Endothelial cell (in vitro differentiated cells): ENCODE data around the gene ADO. TPM values are rescaled to one million over a fixed set of nuclear protein-coding genes. Genes with fewer than 3 reads are reported as not detected.

Experiments used
- DNase-seq: peaks from one replicate; pipeline ENCODE4 v3.0.0; 2021; ENCODE audit warnings: low spot score
- H3K27ac Mint-ChIP-seq: one replicate; pipeline ENCODE4 v1.8.0; 2021; ENCODE audit warnings: mixed read lengths, inconsistent platforms; ENCODE audit not compliant: unreplicated experiment
- H3K27me3 Mint-ChIP-seq: one replicate; pipeline ENCODE4 v1.8.0; 2021; ENCODE audit warnings: mild to moderate bottlenecking, moderate library complexity, mixed read lengths, inconsistent platforms; ENCODE audit not compliant: unreplicated experiment
- H3K36me3 Mint-ChIP-seq: one replicate; pipeline ENCODE4 v1.8.0; 2021; ENCODE audit warnings: mild to moderate bottlenecking, low read depth, mixed read lengths, inconsistent platforms; ENCODE audit not compliant: unreplicated experiment
- H3K4me1 Mint-ChIP-seq: one replicate; pipeline ENCODE4 v1.8.0; 2021; ENCODE audit warnings: mild to moderate bottlenecking, mixed read lengths, inconsistent platforms; ENCODE audit not compliant: unreplicated experiment
- H3K4me3 Mint-ChIP-seq: one replicate; pipeline ENCODE4 v1.8.0; 2021; ENCODE audit warnings: mild to moderate bottlenecking, mixed read lengths, inconsistent platforms; ENCODE audit not compliant: unreplicated experiment
- H3K9me3 Mint-ChIP-seq: one replicate; pipeline ENCODE4 v1.8.0; 2021; ENCODE audit warnings: mixed read lengths, inconsistent platforms; ENCODE audit not compliant: unreplicated experiment
- long read RNA-seq: library from polyadenylated mRNA; unstranded; transcript quantifications from one replicate; pipeline ENCODE4 v2.0.0, GENCODE V29; 2020; ENCODE audit not compliant: unreplicated experiment
- total RNA-seq: library from RNA; stranded (reverse); fragmentation: NEBNext Ultra II Directional; extraction: Animal tissue kit (Norgen Biotek cat#: 25700); gene quantifications from one replicate; pipeline ENCODE4 v1.2.1, GENCODE V29; 2021; ENCODE audit not compliant: unreplicated experiment
- TF ChIP-seq, protein P1 (sequence below): fragments of 200-600 bp; sonication (generic); IDR thresholded peaks from one replicate; pipeline ENCODE4 v1.5.0; 2021; ENCODE audit warnings: antibody characterized with exemption; ENCODE audit not compliant: unreplicated experiment

Gene ADO
- 25.7 TPM for total RNA-seq
- long read RNA-seq, partial matches to known transcripts: 0 of 3 reads
- long read RNA-seq, other reads (novel, unspliced or antisense): 0 of 3 reads

DNA sequence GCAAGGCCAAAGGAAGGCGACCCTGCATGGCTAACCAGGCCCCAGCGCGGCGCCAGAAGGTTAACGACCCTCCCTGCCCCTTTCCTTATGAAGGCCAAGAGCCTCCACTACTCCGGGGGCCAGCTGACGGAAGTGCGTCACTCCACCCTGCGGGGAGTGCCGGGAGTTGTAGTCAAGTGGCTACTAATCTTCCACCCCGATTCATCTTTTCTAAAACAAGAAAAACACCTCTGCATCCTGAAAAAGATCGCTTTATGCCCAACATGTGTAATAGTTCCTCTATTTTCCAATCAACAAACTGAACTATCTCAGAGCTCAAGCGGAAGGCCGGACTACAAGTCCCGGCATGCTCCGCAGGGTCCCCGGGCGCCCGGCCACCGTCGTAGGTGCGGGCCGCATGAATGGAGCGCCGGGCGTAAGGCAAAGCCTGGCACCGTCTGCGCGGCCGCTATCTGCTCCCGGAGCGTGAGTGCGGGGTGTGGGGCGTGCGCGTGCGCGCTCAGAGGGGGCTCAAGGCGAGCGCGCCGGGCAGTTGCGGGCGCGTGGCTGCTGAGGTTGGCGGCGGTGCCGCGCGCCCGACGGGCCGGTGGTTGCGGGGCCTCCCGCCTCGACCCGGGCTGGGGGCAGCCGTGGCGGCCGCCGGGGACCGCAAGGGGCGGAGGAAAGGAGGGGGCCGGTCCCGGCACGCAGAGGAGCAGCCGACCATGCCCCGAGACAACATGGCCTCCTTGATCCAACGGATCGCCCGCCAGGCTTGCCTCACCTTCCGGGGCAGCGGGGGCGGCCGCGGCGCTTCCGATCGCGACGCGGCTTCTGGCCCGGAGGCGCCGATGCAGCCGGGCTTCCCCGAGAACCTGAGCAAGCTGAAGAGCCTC lies at the start of gene ADO:
TSS of gene ADO (plus strand) at position 365 of the 875 bp plus-strand sequence. CDS start at position 705, 340 bp downstream.
- Mint-ChIP-seq H3K9me3 (no peaks in the 10 kb centered on the region), H3K36me3 (no peaks in the 10 kb centered on the region), H3K4me1 (peaks cover 24% of the 10 kb centered on the region), H3K4me3 (peak within 1 kb of the TSS; percentile 96), H3K27me3 (peaks cover 14% of the 10 kb centered on the region), H3K27ac (peak within 1 kb of the TSS; percentile 97)
- TF ChIP-seq, protein P1, sequence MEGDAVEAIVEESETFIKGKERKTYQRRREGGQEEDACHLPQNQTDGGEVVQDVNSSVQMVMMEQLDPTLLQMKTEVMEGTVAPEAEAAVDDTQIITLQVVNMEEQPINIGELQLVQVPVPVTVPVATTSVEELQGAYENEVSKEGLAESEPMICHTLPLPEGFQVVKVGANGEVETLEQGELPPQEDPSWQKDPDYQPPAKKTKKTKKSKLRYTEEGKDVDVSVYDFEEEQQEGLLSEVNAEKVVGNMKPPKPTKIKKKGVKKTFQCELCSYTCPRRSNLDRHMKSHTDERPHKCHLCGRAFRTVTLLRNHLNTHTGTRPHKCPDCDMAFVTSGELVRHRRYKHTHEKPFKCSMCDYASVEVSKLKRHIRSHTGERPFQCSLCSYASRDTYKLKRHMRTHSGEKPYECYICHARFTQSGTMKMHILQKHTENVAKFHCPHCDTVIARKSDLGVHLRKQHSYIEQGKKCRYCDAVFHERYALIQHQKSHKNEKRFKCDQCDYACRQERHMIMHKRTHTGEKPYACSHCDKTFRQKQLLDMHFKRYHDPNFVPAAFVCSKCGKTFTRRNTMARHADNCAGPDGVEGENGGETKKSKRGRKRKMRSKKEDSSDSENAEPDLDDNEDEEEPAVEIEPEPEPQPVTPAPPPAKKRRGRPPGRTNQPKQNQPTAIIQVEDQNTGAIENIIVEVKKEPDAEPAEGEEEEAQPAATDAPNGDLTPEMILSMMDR: peak; percentile 17
- DNase-seq: peak; percentile 72

DNA sequence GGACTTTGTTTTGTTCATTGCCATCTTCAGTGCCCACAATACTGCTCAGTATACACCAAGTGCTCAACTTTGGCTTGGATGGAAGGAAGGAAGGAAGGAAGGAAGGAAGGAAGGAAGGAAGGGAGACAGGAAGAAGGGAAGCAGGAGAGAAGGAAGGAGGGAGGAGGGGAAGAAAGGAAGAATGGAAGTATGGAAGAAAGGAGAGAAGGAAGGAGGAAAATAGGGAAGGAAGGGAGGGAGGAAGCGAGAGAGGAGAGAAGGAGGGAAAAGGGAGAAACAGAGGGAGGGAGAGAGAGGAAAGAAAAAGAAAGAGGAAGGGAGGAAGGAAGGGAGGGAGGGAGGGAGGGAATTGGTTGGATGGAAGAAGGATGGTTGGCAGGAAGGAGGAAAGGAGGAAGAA lies 49.6 kb upstream of the ADO start:
- Mint-ChIP-seq H3K27ac (peak overlapping the region; percentile 30), H3K4me3 (no peak overlapping the region), H3K4me1 (peaks cover 32% of the 10 kb centered on the region), H3K36me3 (no peaks in the 10 kb centered on the region), H3K9me3 (no peaks in the 10 kb centered on the region), H3K27me3 (peaks cover 7% of the 10 kb centered on the region)
- DNase-seq: no peak
- TF ChIP-seq, protein P1: no peak

DNA sequence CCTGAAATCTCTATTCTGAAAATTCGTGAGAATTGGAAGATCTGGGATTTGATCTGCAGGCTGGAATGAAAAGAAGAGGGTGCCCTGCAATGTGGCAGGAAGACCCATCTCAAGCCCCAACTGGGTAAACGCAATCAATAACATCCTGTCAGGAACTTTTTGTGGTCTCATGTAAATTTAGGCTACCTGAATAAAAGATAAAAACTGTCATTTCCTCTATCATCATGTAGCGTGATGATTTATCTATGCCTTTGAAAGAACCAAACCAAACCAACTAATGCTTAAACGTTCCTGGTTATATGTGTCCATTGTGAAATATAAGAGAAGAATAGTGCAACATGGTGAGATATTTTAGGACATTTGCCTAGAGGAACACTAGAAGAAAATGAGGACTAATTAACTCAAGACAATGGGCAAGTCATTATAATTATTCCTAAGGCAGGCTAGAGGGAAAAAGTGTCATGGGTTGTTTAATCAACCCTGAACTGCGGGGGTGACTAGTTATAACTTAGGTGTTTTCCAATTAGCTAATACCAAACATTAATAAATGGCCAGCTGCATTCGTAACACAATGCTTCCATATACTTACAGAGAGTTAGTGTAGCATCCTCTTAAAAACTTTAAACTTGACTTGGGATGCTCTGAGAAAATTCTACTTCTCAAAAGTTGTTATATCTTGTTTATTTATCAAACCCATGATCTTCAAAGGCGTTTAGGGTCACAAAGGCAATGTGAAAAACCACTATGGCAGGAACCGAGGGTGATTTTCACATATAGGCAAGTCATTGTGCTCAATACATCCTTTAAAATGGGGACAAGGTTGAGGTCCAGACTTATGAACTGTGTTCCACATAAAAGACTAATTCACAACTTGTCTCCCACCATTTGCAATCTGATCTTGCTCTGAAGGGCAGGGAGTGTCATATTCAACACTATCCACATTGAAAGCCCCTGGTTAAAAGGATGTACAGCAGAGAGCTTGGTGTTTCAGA lies 48.6 kb upstream of the ADO start:
- TF ChIP-seq, protein P1: no peak
- peaks cover 7% of the 10 kb centered on the region for H3K27me3 Mint-ChIP-seq
- H3K9me3 Mint-ChIP-seq: no peaks in the 10 kb centered on the region
- no peaks in the 10 kb centered on the region for H3K36me3 Mint-ChIP-seq
- peaks cover 41% of the 10 kb centered on the region for H3K4me1 Mint-ChIP-seq
- peak overlapping the region; percentile 7 for H3K4me3 Mint-ChIP-seq
- no peak overlapping the region for H3K27ac Mint-ChIP-seq
- no peak for DNase-seq

DNA sequence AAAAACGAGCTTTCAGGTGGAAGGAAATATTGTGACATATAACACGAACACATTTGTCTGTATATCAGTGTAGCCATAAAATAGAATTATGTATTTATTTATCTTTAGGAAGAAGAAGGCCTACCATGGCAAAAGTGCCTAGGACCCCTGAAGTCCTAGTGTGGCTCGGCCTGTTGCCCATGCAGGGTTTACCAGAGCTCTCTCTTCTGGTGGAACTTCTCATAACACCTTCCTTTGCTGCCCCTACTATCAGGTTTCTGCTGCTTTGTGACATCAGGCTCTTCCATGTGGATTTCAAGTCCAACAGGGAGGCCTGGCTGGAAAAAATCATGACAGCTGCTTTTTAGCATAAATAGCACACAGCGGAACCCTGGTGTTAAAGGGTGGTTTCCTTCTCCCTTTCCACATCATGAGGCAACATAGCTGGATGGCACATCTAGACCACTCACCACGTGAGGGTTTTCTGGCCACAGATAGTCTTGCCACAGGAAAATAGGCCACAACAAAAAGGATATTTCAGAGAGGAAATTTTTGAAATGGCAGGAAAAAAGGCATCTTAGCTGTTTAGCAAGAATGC lies 44.8 kb upstream of the ADO start:
- peak overlapping the region; percentile 99 for H3K27ac Mint-ChIP-seq
- TF ChIP-seq, protein P1: no peak
- DNase-seq: no peak
- H3K9me3 Mint-ChIP-seq: no peaks in the 10 kb centered on the region
- H3K36me3 Mint-ChIP-seq: no peaks in the 10 kb centered on the region
- peaks cover 4% of the 10 kb centered on the region for H3K27me3 Mint-ChIP-seq
- H3K4me1 Mint-ChIP-seq: peaks cover 61% of the 10 kb centered on the region
- no peak overlapping the region for H3K4me3 Mint-ChIP-seq
